K562 (cell line): ENCODE results near the gene PRDM4. TPM values are rescaled to one million over a fixed set of nuclear protein-coding genes. Genes with fewer than 3 reads are reported as not detected.
A peak's percentile ranks its signal among the peaks of the same experiment; 100 is the strongest.

Experiments used
- ATAC-seq: fragments of 200-7000 bp; cut with Tn5 transposase; 3 replicates; pipeline ENCODE4 v1.9.1; 2020; ENCODE audit warnings: moderate library complexity
- BruUV-seq: library from RNA; stranded (reverse); fragments of 400-500 nt; replicated peaks from 2 replicates; lab custom pipeline; 2021; lab: Mats Ljungman, UMichigan
- CTCF ChIA-PET: fragments of 300-600 bp; formaldehyde crosslinking; extraction: SDS; loops from one replicate; lab custom pipeline; 2021; ENCODE audit warnings: low intra/inter-chr PET ratio; lab: Yijun Ruan, JAX
- POLR2A ChIA-PET: fragments of 300-600, 350-650 bp; sonication (Branson Sonifier 250); formaldehyde crosslinking; extraction: SDS; loops from one replicate; lab custom pipeline; 2021; ENCODE audit warnings: antibody characterized with exemption, inconsistent platforms; lab: Yijun Ruan, JAX
- DNase-seq, 4 experiments: peaks; one replicate each; pipeline versions ENCODE4 v3.0.0 to v3.0.0-alpha.2; 2011 to 2018; ENCODE audit warnings: low spot score in 3 of 4, mixed read lengths in 3 of 4; ENCODE audit errors: extremely low read depth in 1 of 4
- FAIRE-seq: peaks from 2 replicates; lab custom pipeline; 2011; peaks lifted over from hg19 to GRCh38; lab: Jason Lieb, UNC
- H2AFZ ChIP-seq: 2 replicates; pipeline ENCODE4 v1.6.0; 2011; ENCODE audit warnings: low read depth, low read length, control low read depth, inconsistent platforms
- H3K27ac ChIP-seq: fragments of 200-600 bp; 3 replicates; pipeline ENCODE4 v1.8.0; 2011; ENCODE audit warnings: low read depth, mild to moderate bottlenecking, control low read depth, inconsistent platforms, low read length, moderate library complexity, mixed read lengths; ENCODE audit errors: extremely low read depth
- H3K27me3 ChIP-seq, 2 experiments: fragments of 300-600 bp in 1 of 2; 2 replicates in 1 of 2; 3 replicates in 1 of 2; pipeline versions ENCODE4 v1.6.0 to v1.8.0; 2011; ENCODE audit warnings: inconsistent platforms in 2 of 2, low read length in 2 of 2, mild to moderate bottlenecking in 1 of 2, mixed read lengths in 1 of 2, moderate library complexity in 1 of 2; ENCODE audit not compliant: control insufficient read depth in 2 of 2, insufficient read depth in 2 of 2
- H3K36me3 ChIP-seq: fragments of 300-600 bp; 3 replicates; pipeline ENCODE4 v1.8.0; 2011; ENCODE audit warnings: mild to moderate bottlenecking, low read length, inconsistent platforms; ENCODE audit not compliant: control insufficient read depth, insufficient read depth
- H3K4me1 ChIP-seq, 2 experiments: fragments of 200-600 bp in 1 of 2; replicated peaks in 1 of 2; 2 replicates in 1 of 2; 3 replicates in 1 of 2; pipeline versions ENCODE4 v1.5.1 to v1.8.0; 2011; ENCODE audit warnings: inconsistent platforms in 2 of 2, low read length in 2 of 2, mild to moderate bottlenecking in 1 of 2, mixed read lengths in 1 of 2, moderate library complexity in 1 of 2; ENCODE audit not compliant: control insufficient read depth in 2 of 2, insufficient read depth in 2 of 2
- H3K4me2 ChIP-seq: 2 replicates; pipeline ENCODE4 v1.6.1; 2011; ENCODE audit warnings: low read length, control low read depth, inconsistent platforms, mixed read lengths; ENCODE audit not compliant: insufficient read depth
- H3K4me3 ChIP-seq: fragments of 200-600 bp; sonication (generic), shearing (Covaris generic); 2 replicates; pipeline ENCODE4 v1.5.1; 2016; ENCODE audit warnings: control low read depth, inconsistent platforms
- H3K79me2 ChIP-seq: fragments of 200-600 bp; 3 replicates; pipeline ENCODE4 v1.8.0; 2011; ENCODE audit warnings: low read length, inconsistent platforms; ENCODE audit not compliant: control insufficient read depth, insufficient read depth
- H3K9ac ChIP-seq, 2 experiments: 2 replicates each; pipeline versions ENCODE4 v1.6.0 to v1.6.1; 2011; ENCODE audit warnings: low read depth in 2 of 2, low read length in 2 of 2, control low read depth in 1 of 2, inconsistent platforms in 1 of 2, mild to moderate bottlenecking in 1 of 2, mixed read lengths in 1 of 2; ENCODE audit not compliant: insufficient read depth in 1 of 2
- H3K9me1 ChIP-seq: one replicate; pipeline ENCODE4 v1.6.0; 2011; ENCODE audit warnings: inconsistent platforms, mild to moderate bottlenecking, low read length, moderate library complexity; ENCODE audit not compliant: control insufficient read depth, insufficient read depth
- H3K9me3 ChIP-seq: replicated peaks from 2 replicates; pipeline ENCODE4 v1.5.1; 2011; ENCODE audit warnings: low read depth, low read length, inconsistent platforms; ENCODE audit not compliant: control insufficient read depth, insufficient read depth
- H4K20me1 ChIP-seq: replicated peaks from 2 replicates; pipeline ENCODE4 v1.6.1; 2011; ENCODE audit warnings: low read length, inconsistent platforms, mixed read lengths; ENCODE audit not compliant: control insufficient read depth, insufficient read depth
- NFE2 ChIP-seq: IDR thresholded peaks from 2 replicates; pipeline ENCODE4 v1.6.1; 2014; ENCODE audit warnings: antibody characterized with exemption, low read depth
- WGBS: fragments of 100-300 bp; shearing (Covaris generic); methylation state at CpG from one replicate; pipeline ENCODE4 v1.1.6; 2016; ENCODE audit warnings: low coverage, mixed read lengths; ENCODE audit not compliant: insufficient coverage; ENCODE audit errors: missing lambda C conversion rate; 5-methylcytosine and 5-hydroxymethylcytosine counted together
- in situ Hi-C: fragments of 300-500 bp; cut with MboI; formaldehyde crosslinking; loops from 4 replicates; pipeline ENCODE4 v1.15.0; 2018; ENCODE audit warnings: inconsistent platforms, mixed read lengths
- intact Hi-C: fragments of 100-400 bp; cut with micrococcal nuclease; formaldehyde crosslinking; loops from 2 replicates; pipeline ENCODE4 v1.14.2; 2022
- polyA plus RNA-seq, 8 experiments: library from polyadenylated mRNA; depleted of rRNA in 4 of 8; stranded (reverse) in 5 of 8; unstranded in 3 of 8; fragments of >200 nt; fragmentation: Nextera tagmentation in 2 of 8; fragmentation: Illumina TruSeq in 1 of 8; extraction: Ambion mirVana in 2 of 8; extraction: Trizol in 1 of 8; gene quantifications; 2 replicates each; pipeline versions ENCODE4 v1.2.1 to v1.2.3, GENCODE V29; 2011 to 2014; ENCODE audit warnings: inconsistent platforms in 1 of 8, missing spikeins in 1 of 8
- total RNA-seq, 7 experiments: library from RNA; depleted of rRNA in 6 of 7; stranded (reverse); fragments of >200 nt in 6 of 7; fragmentation: Illumina TruSeq in 2 of 7; extraction: Trizol in 2 of 7; gene quantifications; 2 replicates each; pipeline versions ENCODE4 v1.2.1 to v1.2.3, GENCODE V29; 2011 to 2021; ENCODE audit warnings: low replicate concordance in 1 of 7
- TF ChIP-seq, protein P1 (sequence below): sonication (generic); formaldehyde crosslinking; IDR thresholded peaks from 2 replicates; pipeline ENCODE4 v1.8.1; 2023; ENCODE audit warnings: mild to moderate bottlenecking, missing genetic modification reagents

PRDM4 gene
- total and polyA plus RNA-seq, 9 of the 15 experiments (the other 6 are each of a cell fraction or from before 2014, with no cell fraction given) = 5.9 to 26.0 (median 20.0) TPM

DNA sequence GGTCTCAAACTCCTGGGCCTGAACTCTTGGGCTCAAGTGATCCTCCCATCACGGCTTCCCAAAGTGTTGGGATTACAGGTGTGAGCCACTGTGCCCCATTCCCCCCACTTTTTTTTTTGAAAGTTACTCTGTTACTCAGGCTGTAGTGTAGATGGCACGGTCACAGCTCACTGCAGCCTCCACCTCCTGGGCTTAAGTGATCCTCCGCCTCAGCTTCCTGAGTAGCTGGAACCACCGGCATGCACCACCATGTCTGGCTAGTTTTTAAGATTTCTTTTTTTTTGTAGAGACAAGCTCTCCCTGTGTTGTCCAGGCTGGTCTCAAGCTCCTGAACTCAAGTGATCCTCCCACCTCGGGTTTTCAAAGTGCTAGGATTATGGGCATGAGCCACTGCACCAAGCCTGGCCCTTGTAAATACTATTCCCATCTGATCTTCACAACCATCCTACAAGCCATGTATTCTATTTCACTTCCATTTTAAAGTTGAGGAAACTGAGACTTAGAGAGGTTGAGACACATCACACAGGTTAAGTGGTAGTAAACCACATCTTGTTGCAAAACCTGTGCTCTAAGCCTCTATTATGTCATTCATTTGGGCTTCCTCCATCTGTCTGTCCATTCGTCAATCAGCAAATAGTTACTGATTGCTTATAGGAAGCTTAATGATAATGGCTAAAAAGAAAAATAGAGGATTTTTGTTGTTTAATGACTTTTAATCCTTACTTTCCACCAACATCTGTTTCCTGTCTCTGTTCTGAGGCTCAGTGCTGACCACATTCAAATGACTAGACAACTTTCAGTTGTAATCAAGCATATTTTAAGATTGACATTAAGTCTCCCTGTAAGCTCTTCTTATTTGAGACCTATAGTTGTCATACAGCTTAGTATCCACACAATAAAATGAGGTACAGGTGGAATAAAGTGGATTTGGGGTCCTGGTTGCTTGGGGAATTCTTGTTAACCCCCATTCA is 22.8 kb upstream of the PRDM4 start:
- POLR2A ChIA-PET = no interaction called here

More for the DNA sequence above, 22.8 kb upstream of the PRDM4 start:
- BruUV-seq = no TSS peak
- Histone ChIP-seq H4K20me1 (no peaks in the 10 kb centered on the region), H2AFZ (no peak overlapping the region), H3K27ac (no peak overlapping the region), H3K9me3 (no peaks in the 10 kb centered on the region), H3K9me1 (no peaks in the 10 kb centered on the region), H3K9ac (no peak overlapping the region), H3K79me2 (no peaks in the 10 kb centered on the region), H3K4me1 (no peaks in the 10 kb centered on the region), H3K36me3 (no peaks in the 10 kb centered on the region), H3K4me2 (no peak overlapping the region), H3K4me3 (no peak overlapping the region), H3K27me3 (peaks cover 7 to 9% of the 10 kb centered on the region in 2 experiments; a peak in 4 of 5 replicates)
- no peak for FAIRE-seq
- intact Hi-C loops = no loop called here
- CTCF ChIA-PET = no interaction called here
- 4% methylated on average over 6 of the region's 6 CpGs for WGBS
- in situ Hi-C loops = no loop called here
- DNase-seq = no peak
- TF ChIP-seq, protein P1, sequence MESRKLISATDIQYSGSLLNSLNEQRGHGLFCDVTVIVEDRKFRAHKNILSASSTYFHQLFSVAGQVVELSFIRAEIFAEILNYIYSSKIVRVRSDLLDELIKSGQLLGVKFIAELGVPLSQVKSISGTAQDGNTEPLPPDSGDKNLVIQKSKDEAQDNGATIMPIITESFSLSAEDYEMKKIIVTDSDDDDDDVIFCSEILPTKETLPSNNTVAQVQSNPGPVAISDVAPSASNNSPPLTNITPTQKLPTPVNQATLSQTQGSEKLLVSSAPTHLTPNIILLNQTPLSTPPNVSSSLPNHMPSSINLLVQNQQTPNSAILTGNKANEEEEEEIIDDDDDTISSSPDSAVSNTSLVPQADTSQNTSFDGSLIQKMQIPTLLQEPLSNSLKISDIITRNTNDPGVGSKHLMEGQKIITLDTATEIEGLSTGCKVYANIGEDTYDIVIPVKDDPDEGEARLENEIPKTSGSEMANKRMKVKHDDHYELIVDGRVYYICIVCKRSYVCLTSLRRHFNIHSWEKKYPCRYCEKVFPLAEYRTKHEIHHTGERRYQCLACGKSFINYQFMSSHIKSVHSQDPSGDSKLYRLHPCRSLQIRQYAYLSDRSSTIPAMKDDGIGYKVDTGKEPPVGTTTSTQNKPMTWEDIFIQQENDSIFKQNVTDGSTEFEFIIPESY (CRISPR knock-in tag) = no peak
- 0 out of 2 replicates have a peak, but pooled peaks have one; percentile 25 for TF ChIP-seq NFE2
- ATAC-seq = no peak
